ENCODE measurements around the gene ORM1. TPM values are rescaled to one million over a fixed set of nuclear protein-coding genes. Genes with fewer than 3 reads are reported as not detected.
A peak's percentile ranks its signal among the peaks of the same experiment; 100 is the strongest.

The ORM1 gene
- total and polyA plus RNA-seq, 9 donors: 0.30 to 11.9 (median 2.1) TPM; not detected in 4

GRCh38 chr9:114286146-114286679 lies 36.7 kb upstream of the ORM1 start:
- Histone ChIP-seq H3K4me3 (no peak overlapping the region), H3K36me3 (no peaks in the 10 kb centered on the region), H3K4me1 (ENCODE audit: insufficient read depth) (peaks cover 11% of the 10 kb centered on the region), H3K27ac (peak overlapping the region in 1 of 2 donors; percentile 41), H3K9me3 (no peaks in the 10 kb centered on the region), H3K27me3 (no peaks in the 10 kb centered on the region)
- intact Hi-C loops (cut with DNase I): loop anchor here in 2 of 4 donors (5.0 kb wide), 4 partner anchors 129 to 204 kb away; partner anchors contain the start of gene COL27A1 (in 1 of the 2)
- no peak for TF ChIP-seq EP300 (IDR thresholded peaks at IDR 0.05)
- TF ChIP-seq CTCF (IDR thresholded peaks at IDR 0.05): no peak
- TF ChIP-seq POLR2A (IDR thresholded peaks at IDR 0.05): no peak
- peak; percentile 8 to 25 (median 16) for DNase-seq
- 77 to 87% (median 78%) methylated on average over 10 of the region's 10 CpGs for WGBS, 3 donors

GRCh38 chr9:114287001-114287762 lies 35.7 kb upstream of the ORM1 start:
- Histone ChIP-seq H3K27ac (no peak overlapping the region), H3K27me3 (no peaks in the 10 kb centered on the region), H3K4me1 (ENCODE audit: insufficient read depth) (peaks cover 8% of the 10 kb centered on the region), H3K36me3 (no peaks in the 10 kb centered on the region), H3K4me3 (no peak overlapping the region), H3K9me3 (no peaks in the 10 kb centered on the region)
- DNase-seq: peak in 4 of 5 donors; percentile 15 to 37 (median 27)
- TF ChIP-seq POLR2A (IDR thresholded peaks at IDR 0.05): no peak
- no peak for TF ChIP-seq EP300 (IDR thresholded peaks at IDR 0.05)
- no peak for TF ChIP-seq CTCF (IDR thresholded peaks at IDR 0.05)
- 90 to 91% (median 91%) methylated on average over 16 of the region's 16 CpGs for WGBS, 3 donors
- intact Hi-C loops (cut with DNase I): loop anchor here in 2 of 4 donors (5.0 kb wide), 4 partner anchors 130 to 205 kb away; partner anchors contain the start of gene COL27A1 (in 1 of the 2)

GRCh38 chr9:114287763-114288192 lies 35.1 kb upstream of the ORM1 start:
- no peaks in the 10 kb centered on the region for H3K27me3 ChIP-seq
- 75 to 86% (median 81%) methylated on average over 15 of the region's 15 CpGs for WGBS, 3 donors
- DNase-seq: peak in 4 of 5 donors; percentile 9 to 34 (median 20)
- H3K27ac ChIP-seq: no peak overlapping the region
- H3K9me3 ChIP-seq: no peaks in the 10 kb centered on the region
- H3K4me3 ChIP-seq: no peak overlapping the region
- intact Hi-C loops (cut with DNase I): loop anchor here in 3 of 4 donors (1.0 to 5.0 kb wide), 5 partner anchors 130 to 205 kb away; partner anchors contain the start of gene COL27A1 (in 1 of the 3)
- TF ChIP-seq EP300 (IDR thresholded peaks at IDR 0.05) (no peak), CTCF (IDR thresholded peaks at IDR 0.05) (no peak), POLR2A (IDR thresholded peaks at IDR 0.05) (no peak)
- no peaks in the 10 kb centered on the region for H3K36me3 ChIP-seq
- H3K4me1 ChIP-seq (ENCODE audit: insufficient read depth): peaks cover 8% of the 10 kb centered on the region

GRCh38 chr9:114288193-114289091 lies 34.5 kb upstream of the ORM1 start:
- no peaks in the 10 kb centered on the region for H3K9me3 ChIP-seq
- no peak overlapping the region for H3K4me3 ChIP-seq
- no peaks in the 10 kb centered on the region for H3K36me3 ChIP-seq
- no peak for TF ChIP-seq CTCF (IDR thresholded peaks at IDR 0.05)
- TF ChIP-seq EP300 (IDR thresholded peaks at IDR 0.05): no peak
- no peak for TF ChIP-seq POLR2A (IDR thresholded peaks at IDR 0.05)
- peak; percentile 9 to 35 (median 22) for DNase-seq
- intact Hi-C loops (cut with DNase I): loop anchor here in 3 of 4 donors (1.0 to 5.0 kb wide), 5 partner anchors 131 to 206 kb away; partner anchors contain the start of gene COL27A1 (in 1 of the 3)
- peaks cover 8% of the 10 kb centered on the region for H3K4me1 ChIP-seq (ENCODE audit: insufficient read depth)
- no peaks in the 10 kb centered on the region for H3K27me3 ChIP-seq
- no peak overlapping the region for H3K27ac ChIP-seq
- 64 to 77% (median 72%) methylated on average over 23 of the region's 23 CpGs for WGBS, 3 donors
